IMR-90 (cell line): ENCODE results near the gene AUTS2. TPM values are rescaled to one million over a fixed set of nuclear protein-coding genes. Genes with fewer than 3 reads are reported as not detected.

ENCODE experiments used
- ATAC-seq: fragments of 200-7000 bp; cut with Tn5 transposase; 2 replicates; pipeline ENCODE4 v1.9.1; 2020; ENCODE audit warnings: low read depth, mild to moderate bottlenecking, moderate library complexity
- BruUV-seq: library from RNA; stranded (reverse); fragments of 400-500 nt; replicated peaks from 2 replicates; lab custom pipeline; 2021; lab: Mats Ljungman, UMichigan
- CTCF ChIA-PET: fragments of 300-600 bp; formaldehyde crosslinking; extraction: SDS; loops from one replicate; lab custom pipeline; 2021; ENCODE audit warnings: antibody characterized with exemption; lab: Yijun Ruan, JAX
- POLR2A ChIA-PET: fragments of 300-600 bp; sonication (Branson Sonifier 250); formaldehyde crosslinking; loops from one replicate; lab custom pipeline; 2022; ENCODE audit warnings: antibody characterized with exemption; ENCODE audit not compliant: unreplicated experiment; lab: Charles Lee
- DNase-seq: peaks from one replicate; pipeline ENCODE4 v3.0.0; 2013
- H2AFZ ChIP-seq: replicated peaks from 2 replicates; pipeline ENCODE3; 2013; ENCODE audit warnings: low read length, mild to moderate bottlenecking; ENCODE audit not compliant: poor library complexity
- H2AK5ac ChIP-seq: 2 replicates; pipeline ENCODE4 v1.6.1; 2013; ENCODE audit warnings: low read depth, low read length, inconsistent platforms
- H2AK9ac ChIP-seq: replicated peaks from 2 replicates; pipeline ENCODE3; 2013; ENCODE audit warnings: mild to moderate bottlenecking, low read depth, low read length, moderate library complexity; ENCODE audit not compliant: poor library complexity
- H2BK120ac ChIP-seq: 2 replicates; pipeline ENCODE4 v1.6.1; 2013; ENCODE audit warnings: low read depth, low read length, inconsistent platforms
- H2BK15ac ChIP-seq: 3 replicates; pipeline ENCODE4 v1.6.1; 2013; ENCODE audit warnings: low read depth, low read length, inconsistent platforms
- H2BK20ac ChIP-seq: 2 replicates; pipeline ENCODE4 v1.6.1; 2013; ENCODE audit warnings: low read depth, mild to moderate bottlenecking, inconsistent platforms, low read length, moderate library complexity
- H2BK5ac ChIP-seq: 2 replicates; pipeline ENCODE4 v1.6.1; 2013; ENCODE audit warnings: mild to moderate bottlenecking, low read depth, low read length, inconsistent platforms; ENCODE audit not compliant: poor library complexity, severe bottlenecking
- H3K14ac ChIP-seq: replicated peaks from 2 replicates; pipeline ENCODE4 v1.6.1; 2013; ENCODE audit warnings: low read depth, low read length, inconsistent platforms
- H3K18ac ChIP-seq: 2 replicates; pipeline ENCODE4 v1.6.1; 2013; ENCODE audit warnings: low read depth, low read length, control low read depth
- H3K23ac ChIP-seq: 2 replicates; pipeline ENCODE4 v1.6.1; 2013; ENCODE audit warnings: low read depth, low read length, inconsistent platforms
- H3K27ac ChIP-seq: 2 replicates; pipeline ENCODE4 v1.5.1; 2013; ENCODE audit warnings: mild to moderate bottlenecking, control low read depth, low read length; ENCODE audit not compliant: insufficient read depth
- H3K27me3 ChIP-seq: 2 replicates; pipeline ENCODE4 v1.6.1; 2013; ENCODE audit warnings: low read length; ENCODE audit not compliant: control insufficient read depth, insufficient read depth
- H3K36me3 ChIP-seq: 2 replicates; pipeline ENCODE4 v1.6.1; 2013; ENCODE audit warnings: low read length, mixed read lengths; ENCODE audit not compliant: control insufficient read depth, insufficient read depth
- H3K4ac ChIP-seq: 2 replicates; pipeline ENCODE4 v1.6.1; 2013; ENCODE audit warnings: low read depth, low read length, inconsistent platforms
- H3K4me1 ChIP-seq: 2 replicates; pipeline ENCODE4 v1.6.1; 2013; ENCODE audit warnings: low read length, mixed read lengths; ENCODE audit not compliant: control insufficient read depth, insufficient read depth
- H3K4me2 ChIP-seq: 2 replicates; pipeline ENCODE4 v1.6.1; 2013; ENCODE audit warnings: low read depth, mild to moderate bottlenecking, control low read depth, low read length, moderate library complexity
- H3K4me3 ChIP-seq: 2 replicates; pipeline ENCODE4 v1.5.1; 2013; ENCODE audit warnings: low read depth, mild to moderate bottlenecking, control low read depth, low read length, moderate library complexity; ENCODE audit not compliant: insufficient read depth
- H3K56ac ChIP-seq: 2 replicates; pipeline ENCODE4 v1.6.1; 2013; ENCODE audit warnings: low read length, inconsistent platforms; ENCODE audit not compliant: insufficient read depth; ENCODE audit errors: extremely low read depth
- H3K79me1 ChIP-seq, 2 experiments: 2 replicates each; pipeline ENCODE4 v1.6.1; 2013; ENCODE audit warnings: low read length in 2 of 2, inconsistent platforms in 1 of 2, low read depth in 1 of 2
- H3K9ac ChIP-seq: 2 replicates; pipeline ENCODE4 v1.6.1; 2013; ENCODE audit warnings: low read depth, low read length, control low read depth
- H3K9me1 ChIP-seq: 2 replicates; pipeline ENCODE4 v1.6.1; 2013; ENCODE audit warnings: low read length, inconsistent platforms; ENCODE audit not compliant: insufficient read depth
- H3K9me3 ChIP-seq: 2 replicates; pipeline ENCODE4 v1.6.1; 2013; ENCODE audit warnings: low read length; ENCODE audit not compliant: control insufficient read depth, insufficient read depth
- H4K20me1 ChIP-seq: 2 replicates; pipeline ENCODE4 v1.6.1; 2013; ENCODE audit warnings: low read length, inconsistent platforms; ENCODE audit not compliant: insufficient read depth
- H4K5ac ChIP-seq: 2 replicates; pipeline ENCODE4 v1.6.1; 2013; ENCODE audit warnings: mild to moderate bottlenecking, low read depth, low read length, control low read depth
- H4K8ac ChIP-seq, 2 experiments: 2 replicates each; pipeline ENCODE4 v1.6.1; 2013; ENCODE audit warnings: low read depth in 2 of 2, low read length in 2 of 2, control low read depth in 1 of 2, inconsistent platforms in 1 of 2
- H4K91ac ChIP-seq: 2 replicates; pipeline ENCODE4 v1.6.1; 2013; ENCODE audit warnings: low read depth, low read length, inconsistent platforms; ENCODE audit not compliant: insufficient read depth
- MAFK ChIP-seq: IDR thresholded peaks from 2 replicates; pipeline ENCODE4 v1.6.1; 2012; ENCODE audit warnings: low read depth, low read length, improper control_type of control experiment
- MAZ ChIP-seq: IDR thresholded peaks from 2 replicates; pipeline ENCODE4 v1.6.1; 2012; ENCODE audit warnings: low read depth, mild to moderate bottlenecking, low read length, improper control_type of control experiment, moderate library complexity, borderline replicate concordance
- WGBS, 2 experiments: methylation state at CpG; one replicate each; pipeline versions ENCODE4 v1.1.5 to v1.1.7; 2013; ENCODE audit warnings: missing lambda C conversion rate in 2 of 2; ENCODE audit not compliant: insufficient read length in 1 of 2; ENCODE audit errors: extremely low coverage in 2 of 2; 5-methylcytosine and 5-hydroxymethylcytosine counted together
- dilution Hi-C: fragments of 300-500 bp; cut with HindIII; formaldehyde crosslinking; loops from one replicate; pipeline ENCODE4 v1.14.3; 2018; ENCODE audit warnings: low sequenced_read_pairs; ENCODE audit not compliant: unreplicated experiment
- in situ Hi-C: fragments of 300-500 bp; cut with MboI; formaldehyde crosslinking; loops from 3 replicates; pipeline ENCODE4 v1.14.3; 2019; ENCODE audit warnings: low sequenced_read_pairs, inconsistent platforms, mixed read lengths
- intact Hi-C: fragments of 100-400 bp; cut with micrococcal nuclease; formaldehyde crosslinking; loops from 2 replicates; pipeline ENCODE4 v1.10.0; 2022
- polyA plus RNA-seq, 3 experiments: library from polyadenylated mRNA; depleted of rRNA; stranded (reverse); fragments of >200 nt; gene quantifications; 2 replicates each; pipeline ENCODE4 v1.2.3, GENCODE V29; 2012; ENCODE audit warnings: low replicate concordance in 1 of 3
- total RNA-seq: library from RNA; depleted of rRNA; stranded (reverse); fragments of >200 nt; gene quantifications from 2 replicates; pipeline ENCODE4 v1.2.3, GENCODE V29; 2012

Gene AUTS2
- total and polyA plus RNA-seq, 2 of the 4 experiments (the other 2 are of a cell fraction) = 0.90 to 3.0 TPM

- no peak overlapping the region for H2BK120ac ChIP-seq
- no TSS peak for BruUV-seq
- H3K27me3 ChIP-seq = peaks cover 12% of the 10 kb centered on the region
- POLR2A ChIA-PET = no interaction called here
- H3K9me3 ChIP-seq = no peaks in the 10 kb centered on the region
- TF ChIP-seq MAZ (no peak), MAFK (peak; percentile 86)
- H4K5ac ChIP-seq = no peak overlapping the region
- no peaks in the 10 kb centered on the region for H3K36me3 ChIP-seq
- H3K4me3 ChIP-seq = no peak overlapping the region
- WGBS, 2 experiments = 75% methylated on average over 4 of the region's 7 CpGs; no CpG with 5 or more reads in 1 of the 2 experiments
- no peak overlapping the region for H3K23ac ChIP-seq
- H2AFZ ChIP-seq = no peak overlapping the region
- H2BK20ac ChIP-seq = no peak overlapping the region
- no peaks in the 10 kb centered on the region for H3K79me1 ChIP-seq
- no peak overlapping the region for H3K56ac ChIP-seq
- CTCF ChIA-PET = no interaction called here
- no peak overlapping the region for H2BK5ac ChIP-seq
- no peak overlapping the region for H3K9ac ChIP-seq
- H4K20me1 ChIP-seq = no peaks in the 10 kb centered on the region
- no peak overlapping the region for H3K14ac ChIP-seq
- H3K4ac ChIP-seq = no peak overlapping the region
- no peak overlapping the region for H3K4me2 ChIP-seq
- in situ Hi-C loops (no loop called here), intact Hi-C loops (no loop called here), dilution Hi-C loops (no loop called here)
- no peak overlapping the region for H4K91ac ChIP-seq
- no peaks in the 10 kb centered on the region for H3K9me1 ChIP-seq
- H3K18ac ChIP-seq = no peak overlapping the region
- H3K27ac ChIP-seq = no peak overlapping the region
- no peaks in the 10 kb centered on the region for H3K4me1 ChIP-seq
- no peak overlapping the region for H2BK15ac ChIP-seq
- H2AK5ac ChIP-seq = no peak overlapping the region
- DNase-seq = no peak
- H4K8ac ChIP-seq = no peak overlapping the region
- no peak overlapping the region for H2AK9ac ChIP-seq
- ATAC-seq = no peak
Observed at GRCh38 chr7:70619659-70620058, 1021.4 kb downstream of the AUTS2 start.
